Hepatocyte (in vitro differentiated cells): ENCODE measurements around the gene CLEC4F. TPM values are rescaled to one million over a fixed set of nuclear protein-coding genes. Genes with fewer than 3 reads are reported as not detected.

Source experiments
- DNase-seq: peaks from one replicate; pipeline ENCODE4 v3.0.0-alpha.2; 2016; ENCODE audit warnings: low spot score
- H2AFZ ChIP-seq: fragments of 200-600 bp; sonication (generic); 2 replicates; pipeline ENCODE4 v1.6.0; 2016; ENCODE audit warnings: antibody characterized with exemption, mild to moderate bottlenecking
- H3K27ac ChIP-seq: fragments of 200-600 bp; sonication (generic); 2 replicates; pipeline ENCODE4 v1.5.1; 2016; ENCODE audit warnings: mild to moderate bottlenecking
- H3K27me3 ChIP-seq: fragments of 200-600 bp; sonication (generic); 2 replicates; pipeline ENCODE4 v1.6.1; 2016
- H3K36me3 ChIP-seq: fragments of 200-600 bp; sonication (generic); replicated peaks from 2 replicates; pipeline ENCODE4 v1.5.1; 2016; ENCODE audit warnings: low read depth; ENCODE audit not compliant: insufficient read depth
- H3K4me1 ChIP-seq: fragments of 200-600 bp; sonication (generic); 2 replicates; pipeline ENCODE4 v1.5.1; 2016; ENCODE audit warnings: mild to moderate bottlenecking, moderate library complexity; ENCODE audit not compliant: insufficient read depth
- H3K4me2 ChIP-seq: fragments of 200-600 bp; sonication (generic); 2 replicates; pipeline ENCODE4 v1.6.0; 2016
- H3K4me3 ChIP-seq: fragments of 200-600 bp; sonication (generic); 2 replicates; pipeline ENCODE4 v1.5.1; 2016; ENCODE audit warnings: mild to moderate bottlenecking
- H3K79me2 ChIP-seq: fragments of 200-600 bp; sonication (generic); 2 replicates; pipeline ENCODE4 v1.6.0; 2017; ENCODE audit warnings: mild to moderate bottlenecking
- H3K9me2 ChIP-seq: fragments of 200-600 bp; sonication (generic); replicated peaks from 2 replicates; pipeline ENCODE4 v1.6.0; 2017; ENCODE audit warnings: mild to moderate bottlenecking; ENCODE audit not compliant: insufficient read depth
- H3K9me3 ChIP-seq: fragments of 200-600 bp; sonication (generic); 2 replicates; pipeline ENCODE4 v1.5.1; 2016; ENCODE audit warnings: low read depth, mild to moderate bottlenecking
- H4K20me1 ChIP-seq: fragments of 200-600 bp; sonication (generic); 2 replicates; pipeline ENCODE4 v1.6.0; 2016; ENCODE audit warnings: mild to moderate bottlenecking; ENCODE audit not compliant: insufficient read depth, poor library complexity, severe bottlenecking
- EZH2 ChIP-seq: fragments of 200-600 bp; sonication (generic); IDR thresholded peaks from 2 replicates; pipeline ENCODE4 v1.6.1; 2016; ENCODE audit warnings: antibody characterized with exemption, mild to moderate bottlenecking, borderline replicate concordance
- EZH2phosphoT487 ChIP-seq: fragments of 200-600 bp; sonication (generic); IDR thresholded peaks from one replicate; pipeline ENCODE4 v1.6.1; 2018; ENCODE audit warnings: antibody characterized with exemption, mild to moderate bottlenecking, low read depth, moderate library complexity; ENCODE audit not compliant: unreplicated experiment, severe bottlenecking
- WGBS: methylation state at CpG from one replicate; pipeline ENCODE4 v1.1.6; 2016; ENCODE audit warnings: low lambda C conversion rate; ENCODE audit errors: missing lambda C conversion rate; 5-methylcytosine and 5-hydroxymethylcytosine counted together
- polyA plus RNA-seq: library from polyadenylated mRNA; unstranded; fragments of >200 nt; fragmentation: Nextera tagmentation; extraction: Ambion mirVana; gene quantifications from 2 replicates; pipeline ENCODE4 v1.2.1, GENCODE V29; 2016
- total RNA-seq: library from RNA; depleted of rRNA; stranded (reverse); fragments of >200 nt; gene quantifications from 2 replicates; pipeline ENCODE4 v1.2.3, GENCODE V29; 2014
- TF ChIP-seq, protein P1 (sequence below): fragments of 200-600 bp; sonication (generic); IDR thresholded peaks from 2 replicates; pipeline ENCODE4 v1.5.1; 2016; ENCODE audit warnings: antibody characterized with exemption, mild to moderate bottlenecking; ENCODE audit not compliant: poor library complexity

CLEC4F gene
- total and polyA plus RNA-seq, 2 experiments from 2014 or later, result not detected

DNA sequence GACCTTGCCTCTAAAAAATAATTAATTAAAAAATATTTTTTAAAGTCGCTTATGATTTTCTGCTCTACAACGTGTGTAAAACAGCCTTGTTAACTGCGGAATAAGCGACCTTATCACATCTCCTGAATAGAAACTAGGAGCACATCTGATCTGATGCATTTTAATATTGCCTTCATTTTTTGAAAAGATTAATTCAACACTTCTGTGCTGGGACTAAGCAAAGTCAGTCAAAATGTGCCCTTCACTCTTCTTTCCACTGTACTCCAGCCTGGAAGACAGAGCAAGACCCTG is 12.6 kb downstream of the CLEC4F start:
- no peak overlapping the region for H3K4me2 ChIP-seq
- no peak for TF ChIP-seq EZH2phosphoT487
- no peak for TF ChIP-seq EZH2
- TF ChIP-seq, protein P1, sequence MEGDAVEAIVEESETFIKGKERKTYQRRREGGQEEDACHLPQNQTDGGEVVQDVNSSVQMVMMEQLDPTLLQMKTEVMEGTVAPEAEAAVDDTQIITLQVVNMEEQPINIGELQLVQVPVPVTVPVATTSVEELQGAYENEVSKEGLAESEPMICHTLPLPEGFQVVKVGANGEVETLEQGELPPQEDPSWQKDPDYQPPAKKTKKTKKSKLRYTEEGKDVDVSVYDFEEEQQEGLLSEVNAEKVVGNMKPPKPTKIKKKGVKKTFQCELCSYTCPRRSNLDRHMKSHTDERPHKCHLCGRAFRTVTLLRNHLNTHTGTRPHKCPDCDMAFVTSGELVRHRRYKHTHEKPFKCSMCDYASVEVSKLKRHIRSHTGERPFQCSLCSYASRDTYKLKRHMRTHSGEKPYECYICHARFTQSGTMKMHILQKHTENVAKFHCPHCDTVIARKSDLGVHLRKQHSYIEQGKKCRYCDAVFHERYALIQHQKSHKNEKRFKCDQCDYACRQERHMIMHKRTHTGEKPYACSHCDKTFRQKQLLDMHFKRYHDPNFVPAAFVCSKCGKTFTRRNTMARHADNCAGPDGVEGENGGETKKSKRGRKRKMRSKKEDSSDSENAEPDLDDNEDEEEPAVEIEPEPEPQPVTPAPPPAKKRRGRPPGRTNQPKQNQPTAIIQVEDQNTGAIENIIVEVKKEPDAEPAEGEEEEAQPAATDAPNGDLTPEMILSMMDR, result no peak
- H3K4me1 ChIP-seq, result no peaks in the 10 kb centered on the region
- no peak for DNase-seq
- H3K79me2 ChIP-seq, result no peaks in the 10 kb centered on the region
- H3K27ac ChIP-seq, result no peak overlapping the region
- H3K9me3 ChIP-seq, result no peaks in the 10 kb centered on the region
- WGBS, result 89% methylated on average over 4 of the region's 4 CpGs
- H3K36me3 ChIP-seq, result no peaks in the 10 kb centered on the region
- no peak overlapping the region for H2AFZ ChIP-seq
- H4K20me1 ChIP-seq, result no peaks in the 10 kb centered on the region
- no peak overlapping the region for H3K4me3 ChIP-seq
- no peaks in the 10 kb centered on the region for H3K9me2 ChIP-seq
- peaks cover 5% of the 10 kb centered on the region for H3K27me3 ChIP-seq

DNA sequence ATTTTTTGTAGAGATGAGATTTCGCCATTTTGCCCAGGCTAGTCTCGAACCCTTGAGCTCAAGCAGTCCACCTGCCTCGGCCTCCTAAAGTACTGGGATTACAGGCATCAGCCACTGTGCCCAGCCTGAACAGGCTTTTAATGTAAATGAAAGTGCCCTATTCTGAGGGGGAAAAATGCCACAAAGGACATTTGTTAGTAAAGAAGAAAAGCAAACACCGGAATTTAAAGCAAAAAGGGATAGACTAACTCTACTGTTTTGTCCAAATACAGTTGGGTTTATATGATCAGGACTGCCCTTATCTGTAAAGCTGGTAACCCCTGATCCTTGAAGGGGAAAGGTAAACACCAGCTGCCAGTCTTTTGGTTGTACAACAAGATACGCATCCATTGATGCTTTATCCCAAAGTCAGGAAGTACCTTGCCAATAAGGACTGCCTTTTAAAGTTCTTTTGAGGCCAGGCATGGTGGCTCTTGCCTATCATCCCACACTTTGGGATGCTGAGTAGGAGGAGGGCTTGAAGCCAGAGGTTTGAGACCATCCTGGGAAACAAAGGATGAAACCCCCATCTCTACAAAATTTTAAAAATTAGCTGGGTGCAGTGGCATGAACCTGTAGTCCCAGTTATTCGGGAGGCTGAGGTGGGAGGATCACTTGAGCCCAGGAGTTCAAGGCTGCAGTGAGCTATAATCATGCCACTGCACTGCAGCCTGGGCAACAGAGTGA is 13.1 kb downstream of the CLEC4F start:
- Histone ChIP-seq H3K4me2 (no peak overlapping the region), H4K20me1 (no peaks in the 10 kb centered on the region)
- WGBS, result 86% methylated on average over 6 of the region's 6 CpGs

DNA sequence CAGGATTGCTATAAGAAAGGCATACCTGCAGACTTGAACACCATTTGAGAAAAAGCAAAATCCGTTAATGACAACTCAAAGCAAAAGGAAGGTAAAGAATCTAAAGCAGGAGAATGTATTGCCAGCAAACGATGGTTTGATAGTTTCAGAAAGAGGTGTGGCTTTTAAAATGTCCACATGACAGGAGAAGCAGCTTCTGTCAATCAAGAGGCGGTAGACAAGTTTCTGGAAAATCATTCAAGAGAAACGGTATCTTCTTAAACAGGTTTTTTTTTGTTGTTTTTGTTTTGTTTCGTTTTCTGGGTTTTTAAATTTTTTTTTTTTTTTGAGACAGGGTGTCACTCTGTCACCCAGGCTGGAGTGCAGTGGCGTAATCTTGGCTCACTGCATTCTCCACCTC is 13.8 kb downstream of the CLEC4F start:
- no peaks in the 10 kb centered on the region for H3K9me3 ChIP-seq
- no peak overlapping the region for H3K27ac ChIP-seq
- H3K9me2 ChIP-seq, result no peaks in the 10 kb centered on the region
- H3K79me2 ChIP-seq, result no peaks in the 10 kb centered on the region
- H4K20me1 ChIP-seq, result no peaks in the 10 kb centered on the region
- H3K4me1 ChIP-seq, result no peaks in the 10 kb centered on the region
- H3K4me2 ChIP-seq, result no peak overlapping the region
- H3K36me3 ChIP-seq, result no peaks in the 10 kb centered on the region
- TF ChIP-seq, protein P1, result no peak
- no peak for TF ChIP-seq EZH2phosphoT487
- no peak for TF ChIP-seq EZH2
- H3K4me3 ChIP-seq, result no peak overlapping the region
- peaks cover 5% of the 10 kb centered on the region for H3K27me3 ChIP-seq
- H2AFZ ChIP-seq, result no peak overlapping the region
- 74% methylated on average over 6 of the region's 6 CpGs for WGBS
- no peak for DNase-seq

More for the DNA sequence above, 13.1 kb downstream of the CLEC4F start:
- TF ChIP-seq EZH2, result no peak
- TF ChIP-seq, protein P1, result no peak
- TF ChIP-seq EZH2phosphoT487, result no peak
- Histone ChIP-seq H3K79me2 (no peaks in the 10 kb centered on the region), H3K4me1 (no peaks in the 10 kb centered on the region), H3K4me3 (no peak overlapping the region), H3K27ac (no peak overlapping the region), H3K27me3 (peaks cover 5% of the 10 kb centered on the region), H3K9me3 (no peaks in the 10 kb centered on the region), H2AFZ (no peak overlapping the region), H3K36me3 (no peaks in the 10 kb centered on the region), H3K9me2 (no peaks in the 10 kb centered on the region)
- no peak for DNase-seq
